ENCODE data around the gene MARCHF2. TPM values are rescaled to one million over a fixed set of nuclear protein-coding genes. Genes with fewer than 3 reads are reported as not detected.
A peak's percentile ranks its signal among the peaks of the same experiment; 100 is the strongest.

MARCHF2 gene
- total and polyA plus RNA-seq, 9 of the 15 experiments (the other 6 are each of a cell fraction or from before 2014, with no cell fraction given) = 0.39 to 6.4 (median 2.2) TPM

GRCh38 chr19:8371011-8371804 is 41.9 kb upstream of the MARCHF2 start (continued):
- TF ChIP-seq HDAC3 (IDR thresholded peaks at IDR 0.05; ENCODE audit: borderline replicate concordance, partially characterized antibody) = no peak
- TF ChIP-seq ZNF780A (CRISPR knock-in tag; IDR thresholded peaks at IDR 0.05) = no peak
- TF ChIP-seq DDX20 (tag; IDR thresholded peaks at IDR 0.05; ENCODE audit: low read depth) = no peak
- no peak for TF ChIP-seq TRIM25 (IDR thresholded peaks at IDR 0.05; ENCODE audit: borderline replicate concordance)
- TF ChIP-seq FOXJ3 (CRISPR knock-in tag; IDR thresholded peaks at IDR 0.05) = no peak
- TF ChIP-seq ELF1 (tag; IDR thresholded peaks at IDR 0.05) = no peak
- no peak for TF ChIP-seq ZNF134 (CRISPR knock-in tag; conservative IDR thresholded peaks at IDR 0.05)
- TF ChIP-seq ZNF584 (CRISPR knock-in tag; IDR thresholded peaks at IDR 0.05; ENCODE audit: low read depth) = no peak
- no peak for TF ChIP-seq TBP (optimal IDR thresholded peaks at IDR 0.05; ENCODE audit: low read depth, low read length)
- TF ChIP-seq SAFB2 (IDR thresholded peaks at IDR 0.05; ENCODE audit: borderline replicate concordance, low read depth, low read length, severe bottlenecking) = no peak
- TF ChIP-seq SRSF1 (IDR thresholded peaks at IDR 0.05; ENCODE audit: low read depth, low read length) = no peak
- TF ChIP-seq MGA (IDR thresholded peaks at IDR 0.05) = peak; percentile 69
- 0 out of 2 replicates have a peak, but pooled peaks have one; percentile 7 for TF ChIP-seq SPI1 (IDR thresholded peaks at IDR 0.05; ENCODE audit: borderline replicate concordance, low read depth, low read length)
- TF ChIP-seq ZNF143 (CRISPR knock-in tag; IDR thresholded peaks at IDR 0.05) = no peak
- no peak for TF ChIP-seq JUNB (CRISPR knock-in tag; conservative IDR thresholded peaks at IDR 0.05)
- no peak for TF ChIP-seq ZNF24 (IDR thresholded peaks at IDR 0.05)
